Nucleus accumbens (tissue), 56 donors: ENCODE measurements around the gene CPA2.
"Not testable (repeated sequence)": the region's sequence is repeated elsewhere in the genome, so short reads cannot be mapped to it uniquely, and the experiment has no call there.

Experiments
- DNase-seq, 56 donors: peaks; one replicate each; lab custom pipeline; 2025; lab: John Stamatoyannopoulos, UW

CPA2 gene

DNA sequence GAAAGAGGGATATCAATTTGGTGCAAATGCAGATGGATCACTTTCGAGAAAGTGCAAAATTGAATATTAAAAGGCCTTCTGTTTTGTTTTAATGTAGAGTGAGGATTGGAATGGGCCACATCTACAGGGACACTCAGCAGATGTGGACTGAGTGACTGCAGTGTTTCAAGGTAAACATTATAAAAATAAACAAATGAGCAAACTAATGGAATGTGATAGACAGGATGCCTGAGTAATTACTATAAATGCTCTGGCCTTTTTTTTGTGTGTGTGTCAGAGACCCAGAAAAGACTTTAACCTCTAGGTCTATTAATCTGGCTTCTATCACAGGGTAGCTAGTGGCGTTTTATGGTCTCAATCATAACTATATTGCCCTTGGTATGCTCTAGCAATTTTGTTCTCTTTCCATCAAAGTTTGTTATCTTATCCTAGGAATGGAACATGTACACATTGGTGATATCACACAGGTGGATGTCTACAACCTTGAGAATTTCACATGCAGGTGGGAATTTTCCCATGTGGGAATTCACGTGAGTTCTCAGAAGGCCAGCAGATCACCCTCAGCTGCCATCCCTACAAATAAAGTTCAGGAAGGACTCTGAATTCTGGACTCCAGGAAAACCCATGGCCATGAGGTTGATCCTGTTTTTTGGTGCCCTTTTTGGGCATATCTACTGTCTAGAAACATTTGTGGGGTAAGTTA lies at the start of gene CPA2:
TSS of gene CPA2 (plus strand) at position 606 of the 703 bp plus-strand sequence. CDS start at position 625, 19 bp downstream.
- no peak for DNase-seq

DNA sequence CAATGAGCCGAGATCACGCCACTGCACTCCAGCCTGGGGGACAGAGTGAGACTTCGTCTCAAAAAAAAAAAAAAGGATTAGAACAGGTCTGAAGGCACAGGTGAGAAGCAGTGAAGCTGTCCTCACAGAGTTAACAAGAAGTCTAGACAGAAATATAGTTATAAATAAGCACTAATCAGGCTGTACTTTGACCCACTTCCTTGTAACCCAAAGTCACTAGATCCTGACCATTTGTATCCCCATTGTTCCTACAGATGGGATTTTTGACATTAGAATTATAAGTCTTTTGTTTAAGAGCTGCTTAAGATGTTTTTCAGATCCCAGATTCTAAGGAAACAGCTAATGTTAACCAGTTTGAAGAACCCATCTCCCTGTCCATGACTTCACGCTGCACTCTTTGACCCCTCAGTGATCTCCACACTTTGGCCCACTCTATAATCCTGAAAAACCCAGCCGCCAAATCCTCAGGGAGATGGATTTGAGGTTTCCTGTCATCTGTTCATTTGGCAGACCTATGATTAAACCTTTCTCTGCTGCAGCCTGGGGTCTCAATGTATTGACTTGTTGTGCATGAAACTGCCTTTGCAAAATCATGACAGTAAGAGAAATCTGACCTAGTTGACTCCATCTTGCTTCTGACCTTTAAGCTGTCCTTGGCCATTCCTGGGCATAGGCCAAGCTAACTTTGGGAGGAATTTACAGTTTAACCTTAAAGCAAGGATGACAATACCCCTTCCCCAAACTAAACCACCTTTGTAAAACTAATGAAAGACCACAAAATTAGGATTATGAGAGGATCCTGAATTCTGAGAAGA lies 47.6 kb upstream of the CPA2 start:
- no peak for DNase-seq

DNA sequence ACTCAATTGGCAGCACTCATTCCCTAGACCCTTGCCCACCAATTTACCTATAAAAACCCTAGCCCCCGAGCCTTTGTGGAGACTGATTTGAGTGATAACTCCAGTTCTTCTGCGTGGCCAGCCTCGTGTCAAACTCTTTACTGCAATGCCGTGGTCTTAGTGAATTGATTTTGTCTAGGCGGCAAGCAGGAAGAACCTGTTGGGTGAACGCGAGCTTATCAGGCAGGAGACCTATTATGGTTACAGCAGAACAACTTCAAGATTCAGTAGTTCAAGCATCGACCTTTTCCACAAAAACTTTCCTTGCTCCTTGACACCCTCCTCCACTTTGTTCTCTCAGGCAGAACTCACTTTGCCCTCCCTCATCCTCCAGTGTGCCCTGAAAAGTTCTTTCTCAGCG lies 46.8 kb upstream of the CPA2 start:
- no peak for DNase-seq

DNA sequence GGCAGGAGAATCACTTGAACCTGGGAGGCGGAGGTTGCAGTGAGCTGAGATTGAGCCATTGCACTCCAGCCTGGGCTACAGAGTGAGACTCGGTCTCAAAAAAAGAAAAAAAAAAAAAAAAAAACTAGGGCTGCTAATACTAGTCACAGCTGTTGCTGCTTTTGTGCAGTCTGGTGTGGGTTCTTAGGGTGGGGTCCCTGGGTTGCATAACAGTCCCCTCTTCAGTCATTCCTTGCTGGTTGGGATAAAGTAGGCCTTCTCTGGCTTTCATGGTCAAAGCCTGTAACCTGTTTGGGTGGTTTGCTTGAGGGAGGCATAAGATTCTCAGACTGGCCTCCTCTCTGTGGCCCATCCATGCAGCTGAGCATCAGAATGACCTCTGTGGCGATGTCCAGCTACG lies 44.9 kb upstream of the CPA2 start:
- DNase-seq = no peak

DNA sequence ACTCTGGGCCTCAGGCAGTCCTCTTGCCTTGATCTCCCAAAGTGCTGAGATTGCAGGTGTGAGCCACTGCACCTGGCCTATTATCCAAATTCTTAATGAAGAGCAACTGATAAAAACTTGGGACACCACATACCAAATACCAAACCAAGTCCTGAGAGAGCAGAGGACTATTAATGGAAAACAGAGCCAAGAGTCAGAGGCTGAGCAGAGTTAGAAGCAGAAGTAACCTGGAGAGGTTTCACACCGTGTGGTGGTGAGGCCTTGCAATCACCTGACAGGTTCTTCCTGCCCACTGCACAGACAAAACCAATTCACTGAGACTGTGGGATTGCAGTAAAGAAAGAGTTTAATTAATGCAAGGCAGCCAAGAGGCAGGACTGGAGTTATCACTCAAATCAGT lies 43.0 kb upstream of the CPA2 start:
- DNase-seq = no peak

DNA sequence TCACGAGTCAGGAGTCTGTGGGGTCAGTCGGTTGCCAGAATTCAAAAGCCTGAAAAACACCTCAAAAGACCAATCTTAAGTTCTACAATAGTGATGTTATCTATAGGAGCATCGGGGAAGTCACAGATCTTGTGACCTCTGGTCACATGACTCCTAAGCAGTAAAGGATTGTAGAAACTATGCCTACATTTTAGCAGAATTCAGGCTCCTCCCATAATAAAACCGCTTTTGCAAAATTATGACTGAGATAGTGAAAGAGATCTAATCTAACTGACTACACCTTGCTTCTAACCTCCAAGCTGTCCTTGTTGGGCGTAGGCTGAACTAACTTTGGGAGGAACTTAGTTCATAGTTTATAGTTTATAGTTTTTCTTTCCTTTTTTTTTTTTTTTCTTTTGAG lies 42.5 kb upstream of the CPA2 start:
- DNase-seq = no peak

DNA sequence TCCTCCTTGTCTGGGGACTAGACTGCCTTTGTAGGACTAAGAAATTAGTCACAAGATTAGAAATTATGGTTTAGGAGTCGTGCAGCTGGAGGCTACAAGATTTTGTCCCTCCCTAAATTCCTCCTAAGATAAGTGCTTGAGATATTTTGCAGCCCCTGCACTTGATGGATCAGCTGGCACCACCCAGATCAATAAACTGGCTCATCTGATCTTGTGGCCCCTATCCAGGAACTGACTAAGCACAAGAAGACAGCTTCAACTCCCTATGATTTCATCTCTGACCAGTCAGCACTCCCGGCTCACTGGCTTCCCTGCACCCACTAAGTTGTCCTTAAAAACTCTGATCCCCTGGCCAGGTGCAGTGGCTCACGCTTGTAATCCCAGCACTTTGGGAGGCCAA lies 41.7 kb upstream of the CPA2 start:
- DNase-seq = not testable (repeated sequence)

DNA sequence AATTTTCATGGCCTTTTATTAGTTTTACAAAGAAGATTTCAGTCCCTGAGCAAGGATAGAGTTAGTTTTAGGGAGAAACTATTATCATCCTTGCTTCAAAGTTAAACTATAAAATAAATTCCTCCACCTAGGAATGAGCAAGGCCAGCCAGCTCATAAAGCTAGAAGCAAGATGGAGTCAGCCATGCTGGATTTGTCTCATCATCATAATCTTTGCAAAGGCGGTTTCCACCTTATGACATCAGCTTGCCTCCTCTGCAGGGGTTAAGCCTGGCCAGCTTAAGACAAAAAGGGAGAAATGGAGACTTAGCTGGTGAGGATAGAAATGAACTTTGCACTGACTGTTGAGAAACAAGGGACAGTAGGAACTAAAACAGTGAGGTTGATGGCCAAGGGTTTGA lies 40.3 kb upstream of the CPA2 start:
- no peak for DNase-seq

DNA sequence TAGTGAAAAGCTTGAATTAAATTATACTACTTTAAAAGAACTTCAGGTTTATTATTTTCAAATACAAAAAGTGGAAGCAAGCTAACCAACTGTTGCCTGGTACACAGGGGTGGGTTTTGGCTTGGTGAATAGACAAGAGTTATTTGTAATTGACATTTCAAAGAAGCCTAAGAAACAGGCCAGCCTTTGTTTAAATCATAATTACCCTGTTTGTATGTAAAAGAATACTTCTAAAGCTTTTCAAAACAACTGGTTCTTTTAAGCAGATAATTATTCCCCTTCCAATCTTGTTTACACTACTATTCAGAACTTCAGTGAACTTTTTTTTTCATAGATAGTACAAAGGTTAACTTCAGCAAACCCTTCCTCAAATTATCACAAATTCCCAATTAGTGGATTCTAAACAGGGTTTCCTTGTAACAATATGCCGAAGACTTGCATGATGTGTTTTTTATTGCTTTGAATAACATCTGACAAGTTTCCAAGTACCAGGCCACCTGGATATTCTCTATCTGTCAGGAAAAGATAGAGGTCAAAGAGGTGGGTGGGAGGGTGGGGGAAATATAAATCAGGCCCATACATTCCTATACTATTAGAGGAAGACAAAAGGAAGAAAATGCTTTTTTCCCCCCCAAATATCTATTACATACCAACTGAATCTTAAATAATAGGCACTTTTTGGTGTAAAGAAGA lies 38.6 kb upstream of the CPA2 start:
- DNase-seq = peak in 3 of 56 donors; percentile 6 to 13 (median 8)

DNA sequence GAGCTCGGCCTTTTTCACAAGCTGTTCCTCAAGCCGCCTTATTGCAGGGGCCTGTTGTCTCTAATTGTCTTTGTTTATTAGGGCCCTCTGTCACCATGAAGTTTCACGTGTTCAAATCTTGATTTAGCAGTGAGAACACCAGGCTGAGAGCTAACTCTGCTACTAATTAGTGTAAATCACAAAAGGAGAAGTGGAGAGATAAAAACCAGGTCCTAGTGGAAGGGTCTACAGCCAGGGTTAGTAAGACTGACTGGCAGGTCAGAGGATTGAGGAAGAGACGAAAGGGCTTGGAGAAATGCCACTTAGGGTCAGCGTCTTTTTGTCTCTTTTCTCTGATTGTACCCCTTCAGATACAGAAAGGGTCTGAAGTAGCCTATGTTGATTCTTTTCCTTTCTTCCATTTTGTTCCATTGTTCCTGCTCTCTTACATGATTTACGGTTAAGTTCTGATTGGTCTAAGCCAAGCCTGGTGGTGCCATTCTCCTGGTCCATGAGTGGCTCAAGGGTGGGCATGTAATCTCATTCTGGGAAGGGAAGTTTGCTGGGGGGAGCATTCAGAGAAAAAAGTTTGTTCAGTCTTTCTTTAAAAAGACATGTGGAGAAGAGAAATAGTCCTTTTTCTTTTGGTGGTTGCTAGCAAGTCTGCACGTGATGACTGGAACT lies 37.7 kb upstream of the CPA2 start:
- no peak for DNase-seq

DNA sequence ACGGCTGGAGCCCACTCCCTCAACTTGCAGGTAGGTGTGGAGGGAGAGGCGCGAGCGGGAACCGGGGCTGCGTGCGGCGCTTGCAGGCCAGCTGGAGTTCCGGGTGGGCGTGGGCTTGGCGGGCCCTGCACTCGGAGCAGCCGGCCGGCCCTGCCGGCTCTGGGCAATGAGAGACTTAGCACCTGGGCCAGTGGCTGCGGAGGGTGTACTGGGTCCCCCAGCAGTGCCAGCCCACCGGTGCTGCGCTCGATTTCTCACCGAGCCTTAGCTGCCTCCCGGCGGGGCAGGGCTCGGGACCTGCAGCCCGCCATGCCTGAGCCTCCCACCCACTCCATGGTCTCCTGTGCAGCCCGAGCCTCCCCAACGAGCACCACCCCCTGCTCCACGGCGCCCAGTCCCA lies 36.7 kb upstream of the CPA2 start:
- not testable (repeated sequence) for DNase-seq

DNA sequence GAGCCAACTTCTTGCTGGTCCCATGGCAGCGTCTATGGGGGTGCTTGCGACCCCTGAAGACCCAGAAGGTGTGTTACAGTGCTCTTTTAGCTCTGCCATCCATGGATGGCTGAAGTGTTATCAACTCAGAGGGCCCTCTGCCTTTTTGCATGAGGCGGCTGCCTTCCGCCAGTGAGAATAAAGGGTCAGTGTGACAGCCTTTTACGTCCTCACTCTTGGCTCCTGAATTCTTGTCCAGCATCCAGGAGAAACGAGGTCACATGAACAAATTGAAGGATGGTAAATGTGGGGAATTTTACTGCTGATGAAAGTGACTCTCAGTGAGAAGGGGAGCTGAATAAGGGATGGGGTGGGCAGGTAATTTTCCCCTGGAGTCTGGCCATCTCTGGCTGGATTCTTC lies 34.9 kb upstream of the CPA2 start:
- peak in 12 of 56 donors; percentile 9 to 29 (median 12) for DNase-seq

DNA sequence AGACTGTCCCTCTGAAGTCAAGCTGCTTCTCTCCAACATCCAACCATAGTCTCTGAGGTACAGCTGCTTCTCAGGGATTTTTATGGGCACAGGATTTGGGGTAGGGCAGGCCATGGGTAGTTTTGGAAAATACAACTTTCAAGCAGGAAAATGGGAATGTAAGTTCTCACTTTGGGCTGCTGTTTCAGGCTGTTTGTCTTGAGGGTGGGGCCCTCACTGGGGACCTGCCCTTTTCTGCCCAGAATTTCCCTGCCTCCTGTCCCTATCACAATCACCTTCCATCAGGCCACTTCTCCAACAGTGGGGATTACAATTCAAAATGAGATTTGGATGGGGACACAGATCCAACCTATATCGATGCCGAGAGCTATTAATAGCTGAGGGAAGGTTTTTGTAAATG lies 34.5 kb upstream of the CPA2 start:
- DNase-seq = no peak

DNA sequence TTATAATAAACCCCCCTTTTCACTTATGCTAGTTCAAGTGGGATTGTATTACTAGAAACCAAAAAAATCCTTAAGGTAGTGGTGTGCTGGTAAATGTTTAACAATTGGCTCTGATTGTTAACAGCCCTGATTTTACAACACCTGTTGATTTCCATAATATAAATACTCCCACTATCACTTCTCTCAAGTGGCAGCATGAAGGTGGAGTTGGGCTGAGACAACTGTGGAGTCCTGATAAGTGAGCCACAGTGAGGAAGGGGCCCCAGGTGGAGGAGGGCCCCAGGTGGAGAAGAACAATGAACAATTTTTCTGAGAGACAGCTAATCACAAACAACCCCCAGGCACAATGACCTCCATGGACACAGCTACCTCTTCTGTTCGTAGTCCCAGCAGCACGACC lies 32.6 kb upstream of the CPA2 start:
- no peak for DNase-seq

DNA sequence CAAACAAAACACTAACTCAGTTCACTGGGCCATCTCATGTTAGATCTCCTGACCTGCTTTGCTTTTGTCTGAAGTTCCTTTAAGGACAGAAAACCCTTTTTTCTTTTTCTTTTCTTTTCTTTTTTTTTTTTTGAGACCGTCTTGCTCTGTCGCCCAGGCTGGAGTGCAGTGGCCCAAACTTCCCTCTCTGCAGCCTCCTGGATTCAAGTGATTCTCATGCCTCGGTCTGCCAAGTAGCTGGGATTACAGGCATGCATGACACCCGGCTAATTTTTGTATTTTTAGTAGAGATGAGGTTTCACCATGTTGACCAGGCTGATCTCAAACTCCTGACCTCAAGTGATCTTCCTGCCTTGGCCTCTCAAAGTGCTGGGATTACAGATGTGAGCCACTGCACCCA lies 30.3 kb upstream of the CPA2 start:
- not testable (repeated sequence) for DNase-seq

DNA sequence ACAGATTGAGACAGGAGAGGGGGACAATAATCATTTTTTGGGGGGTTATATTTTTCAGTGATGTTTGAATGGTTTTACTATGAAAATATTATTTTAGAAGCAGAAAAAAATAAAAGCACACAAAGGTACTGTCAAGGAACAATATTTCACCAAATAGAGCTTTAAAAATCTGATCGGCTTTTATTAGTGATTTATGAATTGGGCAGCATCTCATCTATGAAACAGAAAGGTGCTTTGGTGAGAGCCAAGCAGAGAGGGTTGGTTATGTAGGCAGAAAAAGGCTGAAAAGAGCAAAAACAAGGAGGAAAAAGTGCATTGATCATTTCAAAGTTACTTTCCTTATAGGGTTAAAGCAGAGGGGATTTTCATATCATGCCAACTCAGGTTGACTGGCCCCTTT lies 26.4 kb upstream of the CPA2 start:
- DNase-seq = no peak

DNA sequence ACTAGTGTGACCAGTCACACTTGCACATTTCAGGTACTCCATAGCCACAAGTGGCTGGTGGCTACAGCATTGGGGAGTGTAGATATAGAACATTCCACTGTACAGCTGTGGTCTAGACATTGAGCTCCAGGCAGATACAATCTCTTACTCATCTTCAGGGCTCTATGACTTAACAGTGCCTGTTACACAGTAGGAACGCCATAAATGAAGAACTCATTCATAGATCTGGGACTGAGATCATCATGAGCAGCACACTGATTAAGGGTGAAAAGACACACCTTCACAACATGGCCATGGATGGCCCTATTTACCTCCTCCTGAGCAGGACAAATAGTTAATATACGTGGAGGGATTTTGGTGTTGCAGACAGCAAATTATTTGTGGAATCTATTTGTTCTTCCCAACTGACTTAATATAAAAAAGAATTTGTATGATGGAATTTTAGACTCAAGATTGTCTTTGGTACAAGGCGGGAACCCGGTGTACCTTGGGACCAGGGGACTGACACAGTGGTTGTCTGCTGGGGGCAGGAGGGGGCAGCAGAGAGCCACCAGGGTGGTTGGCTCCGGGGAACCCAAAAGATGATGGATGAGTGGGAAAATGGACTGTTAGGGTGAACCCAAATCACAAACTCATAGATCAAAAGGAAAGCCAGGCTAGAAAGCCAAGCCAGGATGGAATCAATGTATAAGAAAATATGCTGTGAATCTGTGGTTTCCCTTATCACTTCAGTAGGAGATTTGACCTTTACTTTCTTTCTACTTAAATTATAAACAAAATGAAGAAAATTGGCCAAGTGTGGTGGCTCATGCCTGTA lies 24.3 kb upstream of the CPA2 start:
- DNase-seq = peak in 35 of 56 donors; percentile 4 to 72 (median 25)

DNA sequence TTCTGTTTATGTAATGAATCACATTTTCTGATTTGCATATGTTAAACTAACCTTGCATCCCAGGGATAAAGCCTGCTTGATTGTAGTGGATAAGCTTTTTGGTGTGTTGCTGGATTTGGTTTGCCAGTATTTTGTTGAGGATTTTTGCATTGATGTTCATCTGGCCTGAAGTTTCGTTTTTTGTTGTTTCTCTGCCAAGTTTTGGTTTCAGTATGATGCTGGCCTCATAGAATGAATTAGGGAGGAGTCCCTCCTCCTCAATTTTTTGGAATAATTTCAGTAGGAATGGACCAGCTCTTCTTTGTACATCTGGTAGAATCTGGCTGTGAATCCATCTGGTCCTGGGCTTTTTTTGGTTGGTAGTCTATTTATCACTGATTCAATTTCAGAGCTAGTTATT lies 23.2 kb upstream of the CPA2 start:
- not testable (repeated sequence) for DNase-seq

DNA sequence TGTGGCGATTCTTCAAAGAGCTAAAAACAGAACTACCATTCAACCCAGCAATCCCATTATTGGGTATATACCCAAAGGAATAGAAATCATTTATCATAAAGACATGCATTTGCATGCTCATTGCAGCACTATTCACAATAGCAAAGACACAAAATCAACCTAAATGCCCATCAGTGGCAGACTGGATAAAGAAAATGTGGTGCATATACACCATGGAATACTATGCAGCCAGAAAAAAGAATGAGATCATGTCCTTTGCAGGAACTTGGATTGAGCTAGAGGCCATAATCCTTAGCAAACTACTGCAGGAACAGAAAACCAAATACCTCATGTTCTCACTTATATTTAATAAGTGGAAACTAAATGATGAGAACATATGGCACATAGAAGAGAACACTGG lies 20.2 kb upstream of the CPA2 start:
- not testable (repeated sequence) for DNase-seq

DNA sequence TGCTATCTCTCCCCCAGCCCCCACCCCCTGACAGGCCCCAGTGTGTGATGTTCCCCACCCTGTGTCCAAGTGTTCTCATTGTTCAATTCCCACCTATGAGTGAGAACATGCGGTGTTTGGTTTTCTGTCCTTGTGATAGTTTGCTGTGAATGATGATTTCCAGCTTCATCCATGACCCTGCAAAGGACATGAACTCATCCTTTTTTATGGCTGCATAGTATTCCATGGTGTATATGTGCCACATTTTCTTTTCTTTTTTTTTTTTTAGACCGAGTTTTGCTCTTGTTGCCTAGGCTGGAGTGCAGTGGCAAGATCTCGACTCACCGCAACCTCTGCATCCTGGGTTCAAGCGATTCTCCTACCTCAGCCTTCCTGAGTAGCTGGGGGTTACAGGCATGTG lies 17.8 kb upstream of the CPA2 start:
- DNase-seq = not testable (repeated sequence)
